HG03045 (cell line): ENCODE data around the gene NPHP4.

Source experiments
- ATAC-seq: cut with Tn5 transposase; IDR thresholded peaks from one replicate; pipeline ENCODE4 v1.9.1; 2021; ENCODE audit warnings: mild to moderate bottlenecking, moderate library complexity; ENCODE audit not compliant: unreplicated experiment

Gene NPHP4

GRCh38 chr1:5992026-5992813, at the start of gene NPHP4:
Gene NPHP4 (minus strand): TSS chr1:5992425. CDS start chr1:5986289, 6,136 bp downstream.
- ATAC-seq: peak; percentile 90

- no peak for ATAC-seq
These were observed 49.3 kb upstream of the NPHP4 start for GRCh38 chr1:6041432-6042062.

GRCh38 chr1:6040861-6041415, 48.7 kb upstream of the NPHP4 start:
- no peak for ATAC-seq

DNA sequence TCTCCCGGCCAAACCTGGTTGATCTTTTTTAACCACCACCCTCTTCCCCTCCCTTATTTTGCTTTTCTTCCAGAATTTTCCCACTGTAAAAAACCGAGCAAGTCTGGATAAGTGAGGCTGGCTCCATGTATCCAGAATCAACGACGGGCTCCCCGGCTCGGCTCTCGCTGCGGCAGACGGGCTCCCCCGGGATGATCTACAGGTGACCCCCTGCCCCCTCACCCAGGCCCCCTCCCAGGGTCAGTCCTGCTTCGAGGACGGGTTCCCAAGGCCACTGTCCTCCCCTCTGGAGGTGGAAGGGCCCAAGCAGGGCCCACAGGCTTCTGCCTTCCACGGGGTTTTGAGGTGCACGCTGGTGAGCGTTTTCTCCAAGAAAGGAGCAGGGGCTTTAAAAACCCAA, 48.2 kb upstream of the NPHP4 start:
- ATAC-seq: no peak

GRCh38 chr1:6039031-6039430, 46.8 kb upstream of the NPHP4 start:
- no peak for ATAC-seq

DNA sequence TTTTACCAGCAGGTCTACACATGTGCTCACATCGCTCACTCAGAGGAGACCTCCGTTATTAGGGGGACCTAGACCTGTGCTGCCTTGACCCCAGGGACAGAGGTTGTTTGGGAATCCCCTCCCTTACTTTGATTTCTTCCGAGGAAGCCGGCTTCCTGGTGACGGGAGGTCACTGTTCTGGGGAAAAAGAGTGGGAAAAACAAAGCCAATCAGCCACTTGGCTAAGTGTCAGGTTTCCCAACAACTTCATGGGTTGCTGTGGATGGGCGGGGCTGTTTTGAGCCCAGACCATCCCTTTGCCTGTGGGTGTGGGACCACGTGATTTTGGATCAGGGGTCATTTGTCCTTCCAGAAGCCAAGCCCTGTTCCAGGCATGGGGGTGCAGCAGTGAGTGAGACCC, 46.4 kb upstream of the NPHP4 start:
- ATAC-seq: no peak

DNA sequence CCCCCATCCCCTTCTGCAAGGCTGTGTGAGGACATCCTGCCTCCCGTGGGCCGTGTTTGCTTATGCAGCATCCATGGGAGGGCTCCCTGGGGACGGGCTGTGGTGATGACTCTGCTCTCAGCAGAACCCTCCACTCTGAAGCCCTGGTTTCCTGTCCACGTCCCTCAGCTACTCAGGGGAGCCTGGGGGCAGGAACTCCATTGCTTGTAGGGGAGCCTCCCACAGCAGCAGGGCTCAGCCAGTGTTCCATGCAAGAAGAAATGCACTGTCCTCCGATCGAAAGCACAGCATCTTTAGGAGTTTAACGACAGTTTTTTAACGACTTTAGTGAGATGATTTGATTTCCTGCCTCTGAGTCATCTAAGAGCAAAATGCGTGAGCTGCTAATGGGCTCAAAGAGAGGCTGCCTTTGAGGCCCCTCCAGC, 45.1 kb upstream of the NPHP4 start:
- no peak for ATAC-seq

- no peak for ATAC-seq
These were observed 43.5 kb upstream of the NPHP4 start for GRCh38 chr1:6035719-6036118.

DNA sequence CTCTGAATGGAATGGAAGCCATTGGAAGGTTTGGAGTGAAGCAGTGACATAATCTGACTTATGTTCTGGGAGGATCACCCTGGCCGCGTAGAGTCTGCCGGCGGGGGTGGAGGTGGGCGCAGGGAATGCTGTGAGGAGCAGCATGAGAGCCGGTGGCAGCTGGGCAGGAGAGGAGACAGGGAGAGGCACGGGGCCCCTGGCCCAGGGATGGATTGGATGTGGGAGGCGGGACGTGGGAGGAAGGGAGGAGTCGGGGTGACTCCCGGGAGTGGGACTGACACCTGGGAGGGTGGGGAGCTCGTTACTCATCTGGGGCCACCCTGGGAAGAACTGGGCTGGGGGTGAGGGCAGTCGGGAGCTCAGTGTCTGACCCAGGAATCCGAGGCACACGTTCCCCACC, 43.1 kb upstream of the NPHP4 start:
- no peak for ATAC-seq

- ATAC-seq: no peak
These were observed 42.5 kb upstream of the NPHP4 start for GRCh38 chr1:6034750-6035096.

DNA sequence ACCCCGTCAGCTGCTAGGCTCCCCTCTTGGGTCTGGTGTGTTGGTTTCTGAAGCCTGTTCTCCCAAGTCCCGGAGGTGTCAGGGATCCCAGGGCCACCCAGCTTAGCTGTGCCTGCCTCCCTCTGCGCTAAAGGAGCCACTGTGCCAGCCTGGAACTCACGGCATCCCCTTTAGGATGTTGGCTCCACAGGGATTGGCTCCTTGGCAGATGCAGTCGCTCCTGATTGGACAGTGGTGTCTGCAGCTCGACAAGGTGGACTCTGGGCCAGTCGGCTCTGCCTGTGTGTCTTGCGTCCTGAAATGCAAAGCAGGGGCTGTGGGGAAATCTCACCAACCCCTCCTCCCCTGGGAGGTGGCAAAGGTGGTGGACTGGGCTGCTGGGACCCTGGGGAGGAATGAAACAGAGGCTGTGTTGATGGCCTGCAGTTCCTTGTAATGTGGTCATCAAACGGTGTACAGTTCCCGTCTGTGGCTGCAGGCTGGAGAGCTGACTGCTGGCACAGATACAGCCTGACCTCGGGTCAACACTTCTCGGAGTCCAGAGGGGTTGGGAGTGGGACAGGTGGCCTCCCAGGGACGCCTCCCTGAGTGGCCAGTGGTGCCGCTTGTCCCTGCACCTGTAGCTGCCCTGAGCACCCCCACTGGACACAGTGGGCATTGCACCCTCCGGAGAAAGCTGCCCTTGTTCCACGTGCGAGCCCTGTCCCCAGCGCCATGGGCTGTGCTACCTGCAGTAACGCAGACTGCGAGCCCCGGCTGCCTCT, 41.9 kb upstream of the NPHP4 start:
- no peak for ATAC-seq

DNA sequence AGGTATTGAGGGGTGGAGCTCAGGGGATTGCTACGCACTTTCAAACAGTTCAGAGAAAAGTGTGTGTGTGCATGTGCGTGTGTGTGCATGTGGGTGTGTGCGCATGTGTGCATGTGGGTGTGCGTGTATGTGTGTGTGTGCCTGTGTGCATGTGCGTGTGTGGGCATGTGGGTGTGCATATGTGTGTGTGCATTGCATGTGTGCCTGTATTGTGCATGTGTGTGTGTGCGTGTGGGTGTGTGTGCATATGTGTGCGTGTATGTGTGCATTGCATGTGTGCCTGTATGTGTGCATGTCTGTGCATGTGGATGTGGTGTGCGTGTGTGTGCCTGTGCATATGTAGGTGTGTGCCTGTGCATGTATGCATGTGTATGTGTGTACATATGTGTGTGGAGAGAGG, 40.9 kb upstream of the NPHP4 start:
- no peak for ATAC-seq

GRCh38 chr1:6030547-6031261, 38.5 kb upstream of the NPHP4 start:
- no peak for ATAC-seq

DNA sequence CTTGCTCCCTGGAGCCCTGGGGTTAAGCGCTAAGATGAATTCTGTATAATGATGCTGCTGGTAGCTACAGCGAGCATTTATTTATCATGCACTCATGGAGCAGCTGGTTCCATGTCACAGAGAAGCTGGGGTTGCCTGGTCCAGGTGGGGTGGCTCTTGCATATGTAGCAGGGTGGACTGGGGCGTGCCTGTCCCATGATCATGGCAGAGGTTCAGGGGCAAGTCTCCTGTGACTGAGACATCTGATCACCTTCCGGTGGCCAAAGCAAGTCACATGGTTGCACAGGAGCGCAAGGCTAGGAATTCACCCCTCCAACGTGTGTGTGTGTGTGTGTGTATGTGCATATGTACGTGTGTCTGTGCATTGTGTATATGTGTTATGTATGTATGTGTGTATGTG, 37.9 kb upstream of the NPHP4 start:
- ATAC-seq: no peak

DNA sequence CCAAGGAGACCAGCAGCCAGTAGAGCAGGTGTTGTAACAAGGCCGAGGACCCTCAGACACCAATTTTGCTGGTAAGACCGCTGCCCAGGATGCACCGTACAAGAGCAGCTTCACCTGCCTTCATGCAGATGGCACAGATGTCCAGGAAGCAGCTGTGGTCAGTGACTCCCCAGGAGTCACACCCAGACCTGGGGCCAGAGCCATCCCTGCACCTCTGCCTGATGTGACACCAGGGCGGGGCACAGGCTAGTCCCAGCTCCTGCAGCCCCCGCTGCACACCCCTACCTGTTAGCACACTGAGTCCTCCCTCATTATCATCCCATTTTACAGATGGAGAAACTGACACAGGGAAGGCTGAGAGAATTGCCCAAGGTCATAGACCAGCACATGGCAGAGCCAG, 37.1 kb upstream of the NPHP4 start:
- ATAC-seq: no peak

- ATAC-seq: no peak
These were observed 36.0 kb upstream of the NPHP4 start for GRCh38 chr1:6028042-6028850.

- no peak for ATAC-seq
These were observed 35.4 kb upstream of the NPHP4 start for GRCh38 chr1:6027591-6027990.

DNA sequence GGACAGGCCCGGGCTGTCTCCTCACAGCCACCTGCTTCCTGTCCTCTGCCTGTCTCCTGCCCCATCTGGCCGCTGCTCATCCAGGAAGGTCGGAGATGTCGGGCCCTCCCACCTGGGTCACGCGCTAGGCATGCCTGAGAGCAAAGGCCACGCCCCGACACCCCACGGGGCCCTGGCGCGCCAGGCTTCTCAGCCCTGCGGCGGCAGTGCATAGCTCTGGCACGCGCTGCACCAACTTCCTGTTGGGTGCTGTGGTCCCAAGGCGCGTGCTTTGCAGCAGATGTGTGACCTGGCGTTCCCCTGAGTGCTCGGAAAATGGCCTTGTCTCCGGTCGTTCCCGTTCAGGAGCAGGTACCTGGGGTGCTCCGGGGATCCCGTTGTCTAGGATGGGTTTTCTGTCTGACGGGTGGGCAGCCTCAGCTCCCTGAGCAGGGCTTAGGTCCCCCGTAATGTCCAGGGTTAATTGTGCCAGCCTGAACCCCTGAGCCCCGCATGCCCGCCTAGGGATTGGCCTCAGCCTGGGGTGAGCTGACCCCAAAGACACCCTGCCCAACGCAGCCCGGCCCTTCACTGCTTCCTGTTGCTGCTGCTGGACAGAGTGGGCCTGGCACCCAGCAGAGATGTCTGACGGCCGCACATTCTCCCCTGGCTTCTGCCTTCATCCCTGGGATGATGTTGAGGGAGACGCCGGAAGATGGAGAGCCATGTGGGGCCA, 34.0 kb upstream of the NPHP4 start:
- peak; percentile 79 for ATAC-seq

DNA sequence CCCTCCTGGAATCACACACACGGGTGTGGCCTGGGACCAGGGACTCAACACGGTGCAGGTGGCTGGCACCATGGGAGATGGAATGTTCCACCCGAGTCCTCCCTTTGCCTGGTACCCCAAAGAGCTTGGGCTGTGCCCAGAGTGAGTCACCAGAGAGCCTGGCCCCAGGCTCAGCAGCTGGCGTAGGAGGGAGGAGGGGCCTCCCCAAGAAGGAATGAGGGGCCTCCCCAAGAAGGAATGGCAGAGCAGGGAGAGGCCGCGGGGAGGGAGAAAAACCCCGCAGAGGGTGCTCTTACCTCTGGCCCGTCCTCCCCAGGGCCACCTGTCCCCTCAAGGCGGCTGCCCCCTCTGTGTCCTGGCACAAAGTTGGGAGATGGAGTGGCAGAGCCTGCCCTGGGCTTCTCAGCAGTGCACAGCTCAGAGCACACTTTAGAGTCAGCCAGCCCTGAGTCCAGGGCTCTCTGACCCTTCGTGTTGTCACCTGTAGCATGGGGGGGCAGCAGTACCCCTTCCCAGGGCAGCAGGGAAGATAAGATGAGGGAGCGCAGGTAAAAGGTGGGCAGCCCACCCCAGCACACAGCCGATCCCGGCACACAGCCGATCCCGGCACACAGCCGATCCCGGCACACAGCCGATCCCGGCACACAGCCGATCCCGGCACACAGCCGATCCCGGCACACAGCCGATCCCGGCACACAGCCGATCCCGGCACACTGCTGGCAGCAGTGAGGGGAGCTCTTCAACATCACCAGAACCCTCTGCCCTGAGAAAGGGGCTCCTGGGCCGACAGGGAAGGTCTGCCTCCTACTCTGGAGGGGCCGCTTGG, 33.3 kb upstream of the NPHP4 start:
- no peak for ATAC-seq
